Omental fat pad (tissue), 4 donors: Measurements from ENCODE around the gene MPZL3. TPM values are rescaled to one million over a fixed set of nuclear protein-coding genes. Genes with fewer than 3 reads are reported as not detected.

Experiments
- ATAC-seq: fragments of 150-250 bp; one replicate; pipeline ENCODE4 v1.9.1; 2016; ENCODE audit warnings: mild to moderate bottlenecking, moderate library complexity; ENCODE audit not compliant: low FRiP score
- DNase-seq: peaks from one replicate; pipeline ENCODE4 v3.0.0-alpha.2; 2019; ENCODE audit warnings: low spot score
- CTCF ChIP-seq, 3 donors: fragments of 450-650 bp; IDR thresholded peaks; one replicate each; pipeline ENCODE4 v1.5.1; 2016 to 2017; ENCODE audit warnings: antibody characterized with exemption in 3 of 3, mild to moderate bottlenecking in 3 of 3, moderate library complexity in 2 of 3
- total RNA-seq, 4 donors: library from RNA; depleted of rRNA; stranded (reverse); fragments of >200 nt; gene quantifications; one replicate each; pipeline ENCODE4 v1.1.0, GENCODE V29; 2016

The MPZL3 gene
- total RNA-seq, 4 donors from 2014 or later = 1.3 to 2.5 (median 2.4) TPM

GRCh38 chr11:118259138-118259537 lies 7.0 kb upstream of the MPZL3 start:
- no peak for TF ChIP-seq CTCF (IDR thresholded peaks at IDR 0.05)
- ATAC-seq (no peak), DNase-seq (no peak)

GRCh38 chr11:118258410-118258809 lies 6.2 kb upstream of the MPZL3 start:
- DNase-seq (no peak), ATAC-seq (no peak)
- no peak for TF ChIP-seq CTCF (IDR thresholded peaks at IDR 0.05)

- ATAC-seq (no peak), DNase-seq (no peak)
- TF ChIP-seq CTCF (IDR thresholded peaks at IDR 0.05) = no peak
Observed at GRCh38 chr11:118252688-118253087, 523 bp upstream of the MPZL3 start.

GRCh38 chr11:118247041-118247440 lies 5.1 kb downstream of the MPZL3 start:
- no peak for TF ChIP-seq CTCF (IDR thresholded peaks at IDR 0.05)
- DNase-seq = no peak
- no peak for ATAC-seq

GRCh38 chr11:118245936-118246562 lies 6.1 kb downstream of the MPZL3 start:
- ATAC-seq = no peak
- DNase-seq = no peak
- no peak for TF ChIP-seq CTCF (IDR thresholded peaks at IDR 0.05)

GRCh38 chr11:118243993-118244762 lies 8.0 kb downstream of the MPZL3 start:
- DNase-seq (no peak), ATAC-seq (no peak)
- TF ChIP-seq CTCF (IDR thresholded peaks at IDR 0.05) = no peak

GRCh38 chr11:118243161-118243560 lies 9.0 kb downstream of the MPZL3 start:
- no peak for ATAC-seq
- DNase-seq = no peak
- TF ChIP-seq CTCF (IDR thresholded peaks at IDR 0.05) = no peak
